B cell (primary cell): ENCODE results near the gene IL4R.

Experiments used
- CTCF ChIP-seq: fragments of 200-600 bp; IDR thresholded peaks from one replicate; pipeline ENCODE4 v1.8.0; 2022; ENCODE audit warnings: antibody characterized with exemption, mild to moderate bottlenecking
- EZH2 ChIP-seq: IDR thresholded peaks from 2 replicates; pipeline ENCODE4 v1.6.1; 2012; ENCODE audit warnings: borderline replicate concordance, low read depth, mild to moderate bottlenecking, moderate library complexity, low read length; ENCODE audit not compliant: insufficient read depth, poor library complexity, severe bottlenecking

- TF ChIP-seq CTCF (no peak), EZH2 (no peak)
These were observed 50.8 kb downstream of the IL4R start for GRCh38 chr16:27364493-27365141.
